GM18502 (cell line): ENCODE measurements around the gene SNAP47.

ENCODE experiments used
- ATAC-seq: cut with Tn5 transposase; IDR thresholded peaks from one replicate; pipeline ENCODE4 v1.9.1; 2021; ENCODE audit warnings: mild to moderate bottlenecking; ENCODE audit not compliant: unreplicated experiment, poor library complexity

Gene SNAP47

GRCh38 chr1:227779685-227780084, 44.5 kb downstream of the SNAP47 start:
- ATAC-seq = no peak

GRCh38 chr1:227780101-227781044, 45.1 kb downstream of the SNAP47 start:
- no peak for ATAC-seq

- ATAC-seq = no peak
Observed at GRCh38 chr1:227781314-227781930, 46.2 kb downstream of the SNAP47 start.

GRCh38 chr1:227782226-227782625, 47.0 kb downstream of the SNAP47 start:
- ATAC-seq = no peak

- ATAC-seq = no peak
Observed at GRCh38 chr1:227785094-227785804, 50.0 kb downstream of the SNAP47 start.

- no peak for ATAC-seq
Observed at GRCh38 chr1:227785805-227786671, 50.8 kb downstream of the SNAP47 start.

GRCh38 chr1:227786673-227787512, 51.7 kb downstream of the SNAP47 start:
- ATAC-seq = peak; percentile 3

GRCh38 chr1:227787513-227788270, 52.5 kb downstream of the SNAP47 start:
- ATAC-seq = peak; percentile 92

GRCh38 chr1:227788271-227789083, 53.2 kb downstream of the SNAP47 start:
- ATAC-seq = peak; percentile 74

GRCh38 chr1:227789084-227790033, 54.1 kb downstream of the SNAP47 start:
- no peak for ATAC-seq

- no peak for ATAC-seq
Observed at GRCh38 chr1:227790034-227790400, 54.8 kb downstream of the SNAP47 start.

GRCh38 chr1:227790868-227791267, 55.6 kb downstream of the SNAP47 start:
- no peak for ATAC-seq

- ATAC-seq = no peak
Observed at GRCh38 chr1:227791425-227792143, 56.3 kb downstream of the SNAP47 start.

- ATAC-seq = no peak
Observed at GRCh38 chr1:227792216-227793078, 57.2 kb downstream of the SNAP47 start.
